Measurements from ENCODE around the gene CTU2. TPM values are rescaled to one million over a fixed set of nuclear protein-coding genes. Genes with fewer than 3 reads are reported as not detected.

The CTU2 gene
- total and polyA plus RNA-seq, 9 of the 15 experiments (the other 6 are each of a cell fraction or from before 2014, with no cell fraction given) = 1.3 to 105 (median 23.2) TPM

DNA sequence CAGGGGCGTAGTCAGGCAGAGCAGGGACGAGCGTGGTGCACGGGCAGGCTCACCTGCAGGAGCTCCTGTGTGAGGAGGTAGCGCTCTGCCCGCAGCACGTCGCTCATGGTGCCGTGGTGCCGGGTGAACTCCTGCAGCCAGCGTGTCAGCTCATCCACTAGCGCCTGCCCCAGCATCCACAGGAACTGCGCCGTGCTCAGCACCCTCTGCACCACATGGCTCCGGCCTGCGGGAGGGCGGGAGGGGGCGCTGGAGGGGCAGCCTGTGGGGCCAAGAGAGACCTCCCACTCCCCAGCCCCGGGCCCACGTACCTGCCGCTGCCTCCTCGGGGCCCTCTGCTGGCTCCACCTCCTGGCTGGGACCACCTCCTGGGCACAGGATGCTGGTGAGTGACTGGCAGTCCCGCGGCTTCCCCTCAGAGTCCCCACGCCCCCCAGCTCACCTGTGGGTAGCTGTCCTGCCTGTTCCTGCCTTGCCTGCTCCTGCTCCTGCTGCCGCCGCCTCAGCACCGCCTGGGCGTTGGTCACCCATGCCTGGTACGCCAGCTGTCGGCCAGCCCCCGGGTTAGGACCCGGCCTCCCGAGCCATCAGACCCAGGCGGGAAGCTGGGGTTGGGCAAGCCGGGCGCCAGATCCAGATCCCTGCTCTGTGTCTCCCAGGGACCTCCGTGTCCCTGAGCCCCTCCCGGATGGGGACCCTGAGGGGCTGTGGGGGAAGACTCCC is 16.6 kb downstream of the CTU2 start:
- Histone ChIP-seq H3K79me2 (ENCODE audit: control insufficient read depth, insufficient read depth, low read length) (no peaks in the 10 kb centered on the region), H3K4me3 (no peak overlapping the region), H3K36me3 (ENCODE audit: control insufficient read depth, insufficient read depth, low read length) (peaks cover 100% of the 10 kb centered on the region; the same call in 2 of the 3 replicates), H2AFZ (ENCODE audit: low read depth, low read length) (no peak overlapping the region), H3K9ac (ENCODE audit: insufficient read depth in 1 of 2, low read depth in 2 of 2, low read length in 2 of 2) (no peak overlapping the region), H3K9me1 (ENCODE audit: control insufficient read depth, insufficient read depth, low read length) (no peaks in the 10 kb centered on the region), H3K27me3 (ENCODE audit: control insufficient read depth in 2 of 2, insufficient read depth in 2 of 2, low read length in 2 of 2) (no peaks in the 10 kb centered on the region), H3K4me2 (ENCODE audit: insufficient read depth, low read length) (no peak overlapping the region), H4K20me1 (replicated peaks; ENCODE audit: control insufficient read depth, insufficient read depth, low read length) (no peaks in the 10 kb centered on the region; the same call in 1 of the 2 replicates), H3K9me3 (replicated peaks; ENCODE audit: control insufficient read depth, insufficient read depth, low read depth, low read length) (no peaks in the 10 kb centered on the region), H3K4me1 (replicated peaks in 1 of 2; ENCODE audit: control insufficient read depth in 2 of 2, insufficient read depth in 2 of 2, low read length in 2 of 2) (peaks cover 0 to 59% of the 10 kb centered on the region in 2 experiments; a peak in 1 of 5 replicates), H3K27ac (ENCODE audit: extremely low read depth, low read depth, low read length) (no peak overlapping the region)
- FAIRE-seq = no peak
- 96% methylated on average over 31 of the region's 39 CpGs for WGBS (ENCODE audit: insufficient coverage, low coverage, missing lambda C conversion rate)
- no peak for DNase-seq (ENCODE audit: extremely low read depth in 1 of 4, low spot score in 3 of 4)
- intact Hi-C loops (cut with micrococcal nuclease) (no loop called here), in situ Hi-C loops (cut with MboI) (no loop called here)
- no peak for ATAC-seq
- BruUV-seq (replicated peaks) = no TSS peak
- ChIA-PET CTCF (ENCODE audit: low intra/inter-chr PET ratio) (no interaction called here), POLR2A (interaction anchor here (0.8 to 1.4 kb wide), 2 partner anchors 11 to 14 kb away, joined by 3 to 6 read pairs; no protein-coding TSS in a partner anchor)
- TF ChIP-seq E2F3 (CRISPR knock-in tag; IDR thresholded peaks at IDR 0.05) (no peak), POLR2A (conservative IDR thresholded peaks at IDR 0.05) (no peak), ZNF41 (CRISPR knock-in tag; conservative IDR thresholded peaks at IDR 0.05) (peak; percentile 73; the same call in 1 of the 2 replicates), PHF8 (IDR thresholded peaks at IDR 0.05; ENCODE audit: borderline replicate concordance, low read length) (no peak), ZNF239 (CRISPR knock-in tag; IDR thresholded peaks at IDR 0.05) (no peak)
- TF ChIP-seq, protein P1, sequence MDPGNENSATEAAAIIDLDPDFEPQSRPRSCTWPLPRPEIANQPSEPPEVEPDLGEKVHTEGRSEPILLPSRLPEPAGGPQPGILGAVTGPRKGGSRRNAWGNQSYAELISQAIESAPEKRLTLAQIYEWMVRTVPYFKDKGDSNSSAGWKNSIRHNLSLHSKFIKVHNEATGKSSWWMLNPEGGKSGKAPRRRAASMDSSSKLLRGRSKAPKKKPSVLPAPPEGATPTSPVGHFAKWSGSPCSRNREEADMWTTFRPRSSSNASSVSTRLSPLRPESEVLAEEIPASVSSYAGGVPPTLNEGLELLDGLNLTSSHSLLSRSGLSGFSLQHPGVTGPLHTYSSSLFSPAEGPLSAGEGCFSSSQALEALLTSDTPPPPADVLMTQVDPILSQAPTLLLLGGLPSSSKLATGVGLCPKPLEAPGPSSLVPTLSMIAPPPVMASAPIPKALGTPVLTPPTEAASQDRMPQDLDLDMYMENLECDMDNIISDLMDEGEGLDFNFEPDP (CRISPR knock-in tag; IDR thresholded peaks at IDR 0.05) = no peak
- TF ChIP-seq, protein P2, sequence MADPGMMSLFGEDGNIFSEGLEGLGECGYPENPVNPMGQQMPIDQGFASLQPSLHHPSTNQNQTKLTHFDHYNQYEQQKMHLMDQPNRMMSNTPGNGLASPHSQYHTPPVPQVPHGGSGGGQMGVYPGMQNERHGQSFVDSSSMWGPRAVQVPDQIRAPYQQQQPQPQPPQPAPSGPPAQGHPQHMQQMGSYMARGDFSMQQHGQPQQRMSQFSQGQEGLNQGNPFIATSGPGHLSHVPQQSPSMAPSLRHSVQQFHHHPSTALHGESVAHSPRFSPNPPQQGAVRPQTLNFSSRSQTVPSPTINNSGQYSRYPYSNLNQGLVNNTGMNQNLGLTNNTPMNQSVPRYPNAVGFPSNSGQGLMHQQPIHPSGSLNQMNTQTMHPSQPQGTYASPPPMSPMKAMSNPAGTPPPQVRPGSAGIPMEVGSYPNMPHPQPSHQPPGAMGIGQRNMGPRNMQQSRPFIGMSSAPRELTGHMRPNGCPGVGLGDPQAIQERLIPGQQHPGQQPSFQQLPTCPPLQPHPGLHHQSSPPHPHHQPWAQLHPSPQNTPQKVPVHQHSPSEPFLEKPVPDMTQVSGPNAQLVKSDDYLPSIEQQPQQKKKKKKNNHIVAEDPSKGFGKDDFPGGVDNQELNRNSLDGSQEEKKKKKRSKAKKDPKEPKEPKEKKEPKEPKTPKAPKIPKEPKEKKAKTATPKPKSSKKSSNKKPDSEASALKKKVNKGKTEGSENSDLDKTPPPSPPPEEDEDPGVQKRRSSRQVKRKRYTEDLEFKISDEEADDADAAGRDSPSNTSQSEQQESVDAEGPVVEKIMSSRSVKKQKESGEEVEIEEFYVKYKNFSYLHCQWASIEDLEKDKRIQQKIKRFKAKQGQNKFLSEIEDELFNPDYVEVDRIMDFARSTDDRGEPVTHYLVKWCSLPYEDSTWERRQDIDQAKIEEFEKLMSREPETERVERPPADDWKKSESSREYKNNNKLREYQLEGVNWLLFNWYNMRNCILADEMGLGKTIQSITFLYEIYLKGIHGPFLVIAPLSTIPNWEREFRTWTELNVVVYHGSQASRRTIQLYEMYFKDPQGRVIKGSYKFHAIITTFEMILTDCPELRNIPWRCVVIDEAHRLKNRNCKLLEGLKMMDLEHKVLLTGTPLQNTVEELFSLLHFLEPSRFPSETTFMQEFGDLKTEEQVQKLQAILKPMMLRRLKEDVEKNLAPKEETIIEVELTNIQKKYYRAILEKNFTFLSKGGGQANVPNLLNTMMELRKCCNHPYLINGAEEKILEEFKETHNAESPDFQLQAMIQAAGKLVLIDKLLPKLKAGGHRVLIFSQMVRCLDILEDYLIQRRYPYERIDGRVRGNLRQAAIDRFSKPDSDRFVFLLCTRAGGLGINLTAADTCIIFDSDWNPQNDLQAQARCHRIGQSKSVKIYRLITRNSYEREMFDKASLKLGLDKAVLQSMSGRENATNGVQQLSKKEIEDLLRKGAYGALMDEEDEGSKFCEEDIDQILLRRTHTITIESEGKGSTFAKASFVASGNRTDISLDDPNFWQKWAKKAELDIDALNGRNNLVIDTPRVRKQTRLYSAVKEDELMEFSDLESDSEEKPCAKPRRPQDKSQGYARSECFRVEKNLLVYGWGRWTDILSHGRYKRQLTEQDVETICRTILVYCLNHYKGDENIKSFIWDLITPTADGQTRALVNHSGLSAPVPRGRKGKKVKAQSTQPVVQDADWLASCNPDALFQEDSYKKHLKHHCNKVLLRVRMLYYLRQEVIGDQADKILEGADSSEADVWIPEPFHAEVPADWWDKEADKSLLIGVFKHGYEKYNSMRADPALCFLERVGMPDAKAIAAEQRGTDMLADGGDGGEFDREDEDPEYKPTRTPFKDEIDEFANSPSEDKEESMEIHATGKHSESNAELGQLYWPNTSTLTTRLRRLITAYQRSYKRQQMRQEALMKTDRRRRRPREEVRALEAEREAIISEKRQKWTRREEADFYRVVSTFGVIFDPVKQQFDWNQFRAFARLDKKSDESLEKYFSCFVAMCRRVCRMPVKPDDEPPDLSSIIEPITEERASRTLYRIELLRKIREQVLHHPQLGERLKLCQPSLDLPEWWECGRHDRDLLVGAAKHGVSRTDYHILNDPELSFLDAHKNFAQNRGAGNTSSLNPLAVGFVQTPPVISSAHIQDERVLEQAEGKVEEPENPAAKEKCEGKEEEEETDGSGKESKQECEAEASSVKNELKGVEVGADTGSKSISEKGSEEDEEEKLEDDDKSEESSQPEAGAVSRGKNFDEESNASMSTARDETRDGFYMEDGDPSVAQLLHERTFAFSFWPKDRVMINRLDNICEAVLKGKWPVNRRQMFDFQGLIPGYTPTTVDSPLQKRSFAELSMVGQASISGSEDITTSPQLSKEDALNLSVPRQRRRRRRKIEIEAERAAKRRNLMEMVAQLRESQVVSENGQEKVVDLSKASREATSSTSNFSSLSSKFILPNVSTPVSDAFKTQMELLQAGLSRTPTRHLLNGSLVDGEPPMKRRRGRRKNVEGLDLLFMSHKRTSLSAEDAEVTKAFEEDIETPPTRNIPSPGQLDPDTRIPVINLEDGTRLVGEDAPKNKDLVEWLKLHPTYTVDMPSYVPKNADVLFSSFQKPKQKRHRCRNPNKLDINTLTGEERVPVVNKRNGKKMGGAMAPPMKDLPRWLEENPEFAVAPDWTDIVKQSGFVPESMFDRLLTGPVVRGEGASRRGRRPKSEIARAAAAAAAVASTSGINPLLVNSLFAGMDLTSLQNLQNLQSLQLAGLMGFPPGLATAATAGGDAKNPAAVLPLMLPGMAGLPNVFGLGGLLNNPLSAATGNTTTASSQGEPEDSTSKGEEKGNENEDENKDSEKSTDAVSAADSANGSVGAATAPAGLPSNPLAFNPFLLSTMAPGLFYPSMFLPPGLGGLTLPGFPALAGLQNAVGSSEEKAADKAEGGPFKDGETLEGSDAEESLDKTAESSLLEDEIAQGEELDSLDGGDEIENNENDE (IDR thresholded peaks at IDR 0.05; ENCODE audit: low read depth, low read length) = peak; percentile 27
- TF ChIP-seq, protein P3, sequence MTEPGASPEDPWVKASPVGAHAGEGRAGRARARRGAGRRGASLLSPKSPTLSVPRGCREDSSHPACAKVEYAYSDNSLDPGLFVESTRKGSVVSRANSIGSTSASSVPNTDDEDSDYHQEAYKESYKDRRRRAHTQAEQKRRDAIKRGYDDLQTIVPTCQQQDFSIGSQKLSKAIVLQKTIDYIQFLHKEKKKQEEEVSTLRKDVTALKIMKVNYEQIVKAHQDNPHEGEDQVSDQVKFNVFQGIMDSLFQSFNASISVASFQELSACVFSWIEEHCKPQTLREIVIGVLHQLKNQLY (CRISPR knock-in tag; conservative IDR thresholded peaks at IDR 0.05) = no peak
